Gastrocnemius medialis (tissue), 4 donors: ENCODE results near the gene TSKS.

Experiments used
- CTCF ChIP-seq, 5 experiments: fragments of 450-650 bp in 3 of 5; fragments of 200-600 bp in 2 of 5; sonication (generic) in 2 of 5; IDR thresholded peaks in 4 of 5; conservative IDR thresholded peaks in 1 of 5; 1 replicate in 4 of 5; 2 replicates in 1 of 5; pipeline ENCODE4 v1.5.1; 2016 to 2019; ENCODE audit warnings: antibody characterized with exemption in 5 of 5, mild to moderate bottlenecking in 3 of 5, moderate library complexity in 3 of 5
- POLR2A ChIP-seq, 2 donors: fragments of 450-650 bp; IDR thresholded peaks; one replicate each; pipeline ENCODE4 v1.6.1; 2017; ENCODE audit warnings: antibody characterized with exemption in 2 of 2, mild to moderate bottlenecking in 2 of 2, moderate library complexity in 2 of 2

DNA sequence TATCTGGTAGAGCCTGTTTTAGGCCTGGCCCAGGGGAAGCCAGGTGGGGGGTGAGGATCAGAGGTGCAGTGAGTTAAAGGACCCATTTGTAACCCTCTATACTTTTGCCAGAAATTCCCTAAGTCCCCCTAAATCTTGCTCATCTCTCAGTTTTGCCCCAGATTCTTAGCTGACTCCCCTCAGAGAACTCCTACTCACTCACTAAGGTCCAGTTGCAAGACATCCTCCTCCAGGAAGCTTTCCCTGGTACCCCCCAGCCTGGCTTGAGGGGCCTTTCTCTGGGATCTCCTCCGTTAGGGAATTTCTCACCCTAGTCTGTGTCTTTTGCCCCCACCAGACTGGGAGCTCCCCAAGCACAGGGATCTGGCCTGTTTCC lies 1.9 kb downstream of the TSKS start:
- TF ChIP-seq CTCF (IDR thresholded peaks at IDR 0.05 in 4 of 5, conservative IDR thresholded peaks at IDR 0.05 in 1 of 5) = no peak
- no peak for TF ChIP-seq POLR2A (IDR thresholded peaks at IDR 0.05)
